HG03039 (cell line): ENCODE measurements around the gene CSGALNACT2.
"Not testable (repeated sequence)": the region's sequence is repeated elsewhere in the genome, so short reads cannot be mapped to it uniquely, and the experiment has no call there.

Experiments
- ATAC-seq: cut with Tn5 transposase; IDR thresholded peaks from one replicate; pipeline ENCODE4 v1.9.1; 2021; ENCODE audit warnings: mild to moderate bottlenecking, moderate library complexity; ENCODE audit not compliant: unreplicated experiment

CSGALNACT2 gene

GRCh38 chr10:43211431-43212042 is 73.3 kb downstream of the CSGALNACT2 start:
- ATAC-seq = no peak

GRCh38 chr10:43212043-43212721 is 73.9 kb downstream of the CSGALNACT2 start:
- no peak for ATAC-seq

DNA sequence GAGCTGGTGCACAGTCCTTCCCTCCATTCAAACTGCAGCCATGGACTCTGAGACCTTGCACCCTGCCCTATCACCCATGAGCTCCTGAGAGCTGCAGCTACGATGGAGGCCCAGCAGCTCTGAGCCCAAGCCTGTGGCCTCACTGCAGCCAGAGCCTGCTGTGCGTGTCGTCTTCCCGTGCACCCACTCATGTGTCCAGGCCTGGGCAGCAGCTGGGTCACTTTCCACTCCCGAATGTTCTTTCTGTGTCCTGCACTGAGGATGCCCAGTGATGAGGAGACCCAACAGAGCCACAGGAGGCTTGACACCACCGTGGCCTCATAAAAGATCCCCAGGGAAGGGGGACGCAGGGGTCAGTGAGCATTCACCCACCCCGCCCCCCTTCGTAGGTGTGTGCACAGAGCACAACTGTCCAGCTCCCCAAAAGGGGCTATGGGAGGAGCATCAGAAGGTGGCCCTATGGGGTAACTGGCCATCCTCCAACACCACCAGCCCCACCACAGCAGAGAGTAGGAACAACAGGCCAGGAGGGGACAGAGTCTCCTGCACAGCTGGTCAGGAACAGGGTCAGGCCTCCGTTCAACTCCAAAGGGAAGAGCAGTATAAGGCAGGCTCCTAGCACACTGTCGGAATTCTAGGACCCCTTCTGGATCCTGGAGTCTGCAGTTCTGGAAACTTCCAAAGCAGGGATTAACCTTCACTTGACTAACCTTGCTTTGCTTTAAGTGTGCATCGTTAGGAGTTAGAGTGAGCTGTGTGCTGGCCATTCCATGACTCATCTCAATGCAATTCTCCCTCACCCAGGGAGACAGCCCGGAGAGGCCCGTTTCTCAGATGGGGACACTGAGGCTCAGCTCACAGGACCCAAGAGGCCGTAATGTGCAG is 76.1 kb downstream of the CSGALNACT2 start:
- ATAC-seq = no peak

GRCh38 chr10:43214956-43215561 is 76.8 kb downstream of the CSGALNACT2 start:
- ATAC-seq = no peak

DNA sequence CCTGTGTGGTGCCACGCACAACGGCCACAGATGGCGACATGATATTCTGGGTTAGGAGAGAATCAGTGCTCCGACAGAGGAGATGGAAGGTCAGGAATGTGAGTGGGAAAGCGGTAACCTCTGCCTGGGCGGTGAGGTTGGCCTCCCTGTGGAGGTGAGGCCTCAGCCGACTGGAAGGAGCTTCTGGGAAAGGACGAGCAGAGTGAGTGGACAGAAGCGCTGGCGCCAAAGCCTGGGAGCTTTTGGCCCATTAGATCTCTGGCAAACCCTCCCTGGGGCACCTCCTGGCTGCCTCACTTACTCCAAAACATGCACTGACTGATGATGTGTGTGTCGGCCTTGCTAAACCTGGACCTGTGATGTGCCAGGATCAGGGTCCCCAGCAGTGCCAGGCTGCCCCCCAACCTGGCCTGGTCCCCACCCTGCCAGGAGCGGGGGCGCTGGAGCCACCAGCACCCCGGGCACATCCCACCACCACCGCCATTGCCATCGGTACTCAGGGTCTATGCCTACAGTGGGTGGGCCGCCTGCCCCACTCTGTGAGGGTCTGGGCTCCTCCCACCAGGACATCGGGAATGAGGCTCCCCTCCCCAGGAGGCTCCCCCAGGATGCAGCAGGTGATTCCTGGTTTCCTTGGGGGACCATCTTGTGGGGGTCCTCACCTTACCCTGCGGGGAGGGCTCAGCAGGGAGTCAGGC is 77.7 kb downstream of the CSGALNACT2 start:
- ATAC-seq = no peak

- ATAC-seq = no peak
These were observed 78.8 kb downstream of the CSGALNACT2 start for GRCh38 chr10:43216931-43217562.

- no peak for ATAC-seq
These were observed 79.4 kb downstream of the CSGALNACT2 start for GRCh38 chr10:43217563-43218205.

GRCh38 chr10:43218206-43218950 is 80.1 kb downstream of the CSGALNACT2 start:
- ATAC-seq = no peak

- no peak for ATAC-seq
These were observed 80.9 kb downstream of the CSGALNACT2 start for GRCh38 chr10:43218951-43219837.

DNA sequence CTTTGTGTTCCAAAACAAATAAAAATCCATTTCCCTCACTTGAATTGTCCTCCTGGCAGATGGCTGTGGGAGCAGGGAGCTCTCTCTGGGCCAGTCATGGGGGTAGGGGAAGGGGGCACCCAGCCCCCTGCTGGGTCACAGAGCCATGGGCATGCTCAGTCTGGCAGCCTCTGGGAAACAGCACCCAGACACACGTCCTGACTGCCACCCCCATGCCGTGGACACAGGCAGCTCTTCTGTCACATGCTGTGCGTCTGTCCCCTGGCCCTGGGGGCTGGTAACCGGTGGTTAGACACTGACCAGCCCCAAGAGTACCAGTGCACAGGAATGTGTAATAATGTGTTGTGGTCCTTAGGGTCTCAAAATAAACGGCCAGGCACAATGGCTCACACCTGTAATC is 81.6 kb downstream of the CSGALNACT2 start:
- no peak for ATAC-seq

DNA sequence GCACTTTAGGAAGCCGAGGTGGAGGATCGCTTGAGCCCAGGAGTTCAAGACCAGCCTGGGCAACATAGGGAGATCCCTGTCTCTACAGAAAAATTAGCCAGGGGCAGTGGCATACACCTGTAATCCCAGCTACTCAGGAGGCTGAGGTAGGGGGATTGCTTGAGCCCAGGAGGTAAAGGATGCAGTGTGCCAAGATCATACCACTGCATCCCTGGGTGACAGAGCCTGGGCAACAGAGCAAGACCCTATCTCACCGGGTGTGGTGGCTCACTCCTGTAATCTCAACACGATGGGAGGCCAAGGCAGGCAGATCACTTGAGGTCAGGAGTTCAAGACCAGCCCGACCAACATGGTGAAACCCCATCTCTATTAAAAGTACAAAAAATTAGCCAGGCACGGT is 82.0 kb downstream of the CSGALNACT2 start:
- ATAC-seq = not testable (repeated sequence)

DNA sequence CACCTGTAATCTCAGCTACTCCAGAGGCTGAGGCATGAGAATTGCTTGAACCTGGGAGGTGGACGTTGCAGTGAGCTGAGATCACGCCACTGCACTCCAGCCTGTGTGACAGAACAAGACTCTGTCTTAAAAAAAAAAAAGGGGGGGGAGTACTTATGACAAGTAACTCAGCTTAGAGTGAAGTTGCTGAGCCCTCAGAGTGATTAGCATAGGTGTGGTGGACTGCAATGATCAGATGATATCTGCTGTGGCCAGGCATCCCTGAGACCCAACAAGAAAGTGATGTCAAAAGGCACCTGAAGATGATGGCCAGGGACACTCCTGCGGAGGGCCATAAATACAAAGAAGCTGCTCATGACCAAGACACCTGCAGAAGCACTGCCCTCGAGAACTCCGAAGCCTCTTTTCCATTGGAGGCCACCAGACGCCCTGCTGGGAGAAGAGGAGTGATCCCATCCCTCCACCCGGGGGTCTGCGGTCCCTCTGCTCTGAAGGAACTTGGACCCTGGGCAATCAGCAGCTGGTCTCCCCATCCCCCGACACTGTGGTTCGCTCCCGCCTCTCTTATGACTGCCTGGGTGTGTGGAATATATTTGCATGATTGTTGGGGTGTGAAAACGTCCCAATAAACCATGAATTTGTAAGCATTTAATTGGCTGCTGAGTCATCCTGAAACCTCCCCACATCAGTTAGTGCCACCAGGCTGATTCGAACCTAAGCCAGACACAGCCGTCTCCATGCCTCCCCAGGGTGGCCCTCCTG is 82.6 kb downstream of the CSGALNACT2 start:
- ATAC-seq = no peak

- no peak for ATAC-seq
These were observed 83.4 kb downstream of the CSGALNACT2 start for GRCh38 chr10:43221419-43222209.

GRCh38 chr10:43222210-43222720 is 84.0 kb downstream of the CSGALNACT2 start:
- no peak for ATAC-seq

DNA sequence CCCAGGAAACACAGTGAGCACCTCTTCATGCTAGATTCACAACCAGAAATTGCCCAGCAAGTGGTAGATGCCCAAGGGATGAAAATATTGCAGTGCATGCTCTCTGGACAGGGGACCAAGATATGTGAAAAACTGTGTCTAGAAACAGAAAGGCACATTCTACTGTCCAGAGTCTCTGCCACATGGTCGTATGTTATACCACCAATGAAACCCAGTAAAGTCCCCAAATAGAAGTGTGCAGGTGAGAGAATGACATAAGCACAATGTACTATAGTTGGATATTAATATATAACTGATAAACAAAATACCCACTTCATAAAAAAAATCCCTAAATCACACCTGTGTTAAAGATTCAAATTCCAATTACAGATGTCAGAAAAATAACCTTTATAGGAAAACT is 84.8 kb downstream of the CSGALNACT2 start:
- no peak for ATAC-seq

DNA sequence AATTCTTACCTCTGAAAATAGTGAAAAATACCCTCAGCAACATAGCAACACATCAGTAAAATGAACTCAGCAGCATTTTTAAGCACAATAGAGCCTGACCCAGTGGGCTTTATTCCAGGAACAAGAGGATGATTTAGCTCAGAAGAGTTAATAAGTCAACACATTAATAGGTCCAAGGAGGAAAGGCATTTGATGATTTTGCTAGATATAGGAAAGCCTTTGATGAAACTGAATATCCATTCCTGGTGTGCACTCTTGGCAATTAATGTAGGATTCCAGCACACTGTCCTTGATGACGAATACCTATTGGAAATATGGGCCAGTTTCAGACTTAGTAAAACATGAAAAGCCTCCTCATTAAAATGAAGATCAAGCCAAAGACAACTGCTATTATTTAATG is 86.1 kb downstream of the CSGALNACT2 start:
- ATAC-seq = no peak
